Measurements from ENCODE around the gene ALKBH2.

Gene ALKBH2

GRCh38 chr12:109121346-109121880 is 28.1 kb upstream of the ALKBH2 start:
- no peak for TF ChIP-seq CTCF (IDR thresholded peaks at IDR 0.05; ENCODE audit: low read depth, low read length)

GRCh38 chr12:109120557-109120956 is 27.3 kb upstream of the ALKBH2 start:
- TF ChIP-seq CTCF (IDR thresholded peaks at IDR 0.05; ENCODE audit: low read depth, low read length) = no peak
- no peak for DNase-seq (ENCODE audit: extremely low read depth, low read depth)

More at GRCh38 chr12:109121346-109121880, 28.1 kb upstream of the ALKBH2 start:
- no peak for DNase-seq (ENCODE audit: extremely low read depth, low read depth)

GRCh38 chr12:109120095-109120494 is 26.8 kb upstream of the ALKBH2 start:
- DNase-seq (ENCODE audit: extremely low read depth, low read depth) = no peak
- no peak for TF ChIP-seq CTCF (IDR thresholded peaks at IDR 0.05; ENCODE audit: low read depth, low read length)

- DNase-seq (ENCODE audit: extremely low read depth, low read depth) = no peak
- no peak for TF ChIP-seq CTCF (IDR thresholded peaks at IDR 0.05; ENCODE audit: low read depth, low read length)
Observed at GRCh38 chr12:109116611-109116949, 23.3 kb upstream of the ALKBH2 start.

- no peak for DNase-seq (ENCODE audit: extremely low read depth, low read depth)
- TF ChIP-seq CTCF (IDR thresholded peaks at IDR 0.05; ENCODE audit: low read depth, low read length) = no peak
Observed at GRCh38 chr12:109115758-109116610, 22.7 kb upstream of the ALKBH2 start, which contains the start of gene ACACB. Gene ACACB, plus strand, starts transcription at chr12:109116587. Its CDS starts 22,819 bp downstream, at chr12:109139406.

GRCh38 chr12:109115404-109115757 is 22.1 kb upstream of the ALKBH2 start:
- no peak for TF ChIP-seq CTCF (IDR thresholded peaks at IDR 0.05; ENCODE audit: low read depth, low read length)
- no peak for DNase-seq (ENCODE audit: extremely low read depth, low read depth)

GRCh38 chr12:109114644-109115043 is 21.4 kb upstream of the ALKBH2 start:
- no peak for DNase-seq (ENCODE audit: extremely low read depth, low read depth)
- no peak for TF ChIP-seq CTCF (IDR thresholded peaks at IDR 0.05; ENCODE audit: low read depth, low read length)

Measured in AG09319 (cell line).